ENCODE results near the gene CHD9. TPM values are rescaled to one million over a fixed set of nuclear protein-coding genes. Genes with fewer than 3 reads are reported as not detected.

The CHD9 gene
- total RNA-seq, 4 donors from 2014 or later = 24.5 to 84.0 (median 48.2) TPM

DNA sequence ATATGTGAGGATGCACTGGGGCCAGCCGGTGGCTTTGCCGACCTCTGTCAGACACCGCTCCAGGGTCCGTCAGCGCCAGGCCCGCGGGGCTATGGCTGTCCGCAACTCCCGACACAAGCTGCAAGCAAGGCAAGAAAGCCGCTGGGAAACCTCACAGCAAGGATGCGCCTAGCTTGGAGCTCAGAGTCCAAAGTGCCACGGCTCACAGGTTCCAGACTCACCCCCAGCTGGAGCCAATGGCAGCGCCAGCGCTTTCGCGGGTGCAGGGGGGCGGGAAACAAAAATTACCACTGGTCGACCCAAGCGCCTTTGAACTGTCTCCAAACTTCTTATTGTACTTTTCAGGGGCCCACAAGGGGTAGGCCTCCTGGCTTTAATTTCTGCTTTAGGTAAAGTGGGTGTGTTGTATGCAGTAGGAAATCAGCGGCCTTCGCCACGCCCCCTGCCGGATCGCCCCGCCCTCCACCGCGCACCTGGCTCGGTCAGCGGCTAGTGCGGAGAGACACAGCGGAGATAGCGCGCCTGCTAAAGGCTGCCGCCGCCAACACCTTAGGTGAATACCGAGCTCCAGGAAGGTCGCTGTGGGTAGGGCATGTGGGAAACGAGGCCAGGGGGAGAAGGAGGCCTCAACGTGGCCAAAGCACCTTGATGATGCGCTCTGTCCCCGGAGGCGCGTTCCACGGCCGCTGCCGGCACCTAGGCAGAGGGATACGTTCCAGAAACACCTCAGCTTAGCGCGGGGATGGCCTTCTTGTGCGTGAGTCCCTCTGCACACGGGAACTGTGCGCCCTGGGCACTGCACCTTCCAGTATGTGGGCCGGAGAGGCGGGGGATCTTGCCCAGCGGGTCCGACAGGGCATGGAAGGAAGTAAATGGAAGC is 318.4 kb downstream of the CHD9 start:
- Histone ChIP-seq H3K27me3 (peaks cover 21 to 31% (median 24%) of the 10 kb centered on the region in 3 donors), H3K27ac (no peak overlapping the region), H3K4me1 (no peaks in the 10 kb centered on the region), H3K9me3 (no peaks in the 10 kb centered on the region), H3K36me3 (no peaks in the 10 kb centered on the region), H3K4me3 (peak overlapping the region in 2 of 4 donors; percentile 0 to 27)
- in situ Hi-C loops (cut with MboI; ENCODE audit: low sequenced_read_pairs in 4 of 4) (no loop called here), intact Hi-C loops (cut with DNase I; ENCODE audit: low total_unique reads) (no loop called here)
- DNase-seq (no peak), ATAC-seq (no peak)
- TF ChIP-seq, protein P1, sequence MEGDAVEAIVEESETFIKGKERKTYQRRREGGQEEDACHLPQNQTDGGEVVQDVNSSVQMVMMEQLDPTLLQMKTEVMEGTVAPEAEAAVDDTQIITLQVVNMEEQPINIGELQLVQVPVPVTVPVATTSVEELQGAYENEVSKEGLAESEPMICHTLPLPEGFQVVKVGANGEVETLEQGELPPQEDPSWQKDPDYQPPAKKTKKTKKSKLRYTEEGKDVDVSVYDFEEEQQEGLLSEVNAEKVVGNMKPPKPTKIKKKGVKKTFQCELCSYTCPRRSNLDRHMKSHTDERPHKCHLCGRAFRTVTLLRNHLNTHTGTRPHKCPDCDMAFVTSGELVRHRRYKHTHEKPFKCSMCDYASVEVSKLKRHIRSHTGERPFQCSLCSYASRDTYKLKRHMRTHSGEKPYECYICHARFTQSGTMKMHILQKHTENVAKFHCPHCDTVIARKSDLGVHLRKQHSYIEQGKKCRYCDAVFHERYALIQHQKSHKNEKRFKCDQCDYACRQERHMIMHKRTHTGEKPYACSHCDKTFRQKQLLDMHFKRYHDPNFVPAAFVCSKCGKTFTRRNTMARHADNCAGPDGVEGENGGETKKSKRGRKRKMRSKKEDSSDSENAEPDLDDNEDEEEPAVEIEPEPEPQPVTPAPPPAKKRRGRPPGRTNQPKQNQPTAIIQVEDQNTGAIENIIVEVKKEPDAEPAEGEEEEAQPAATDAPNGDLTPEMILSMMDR (IDR thresholded peaks at IDR 0.05 in 4 of 5, conservative IDR thresholded peaks at IDR 0.05 in 1 of 5) = no peak
- no peak for TF ChIP-seq POLR2A (IDR thresholded peaks at IDR 0.05)

DNA sequence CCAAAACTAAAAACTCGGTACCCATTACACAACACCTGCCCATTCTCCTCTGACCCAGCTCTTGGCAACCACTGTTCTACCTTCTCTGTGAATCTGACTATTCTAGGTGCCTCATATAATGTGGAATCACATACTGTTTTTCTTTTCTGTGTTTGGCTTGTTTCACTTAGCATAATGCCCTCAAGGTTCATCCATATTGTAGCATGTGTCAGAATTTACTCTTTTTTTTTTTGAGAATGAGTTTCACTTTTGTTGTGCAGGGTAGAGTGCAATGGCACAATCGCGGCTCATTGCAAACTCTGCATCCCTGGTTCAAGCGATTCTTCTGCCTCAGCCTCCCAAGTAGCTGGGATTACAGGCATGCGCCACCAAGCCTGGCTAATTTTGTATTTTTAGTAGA is 320.0 kb downstream of the CHD9 start:
- no peak overlapping the region for H3K27ac ChIP-seq
- peaks cover 21 to 31% (median 22%) of the 10 kb centered on the region in 3 donors for H3K27me3 ChIP-seq
- TF ChIP-seq, protein P1 (IDR thresholded peaks at IDR 0.05 in 4 of 5, conservative IDR thresholded peaks at IDR 0.05 in 1 of 5) = no peak
- no peak for TF ChIP-seq POLR2A (IDR thresholded peaks at IDR 0.05)
- no peak for DNase-seq
- H3K9me3 ChIP-seq = no peaks in the 10 kb centered on the region
- H3K4me3 ChIP-seq = no peak overlapping the region
- H3K4me1 ChIP-seq = no peaks in the 10 kb centered on the region
- H3K36me3 ChIP-seq = no peaks in the 10 kb centered on the region
- ATAC-seq = no peak
- intact Hi-C loops (cut with DNase I; ENCODE audit: low total_unique reads) = no loop called here
- in situ Hi-C loops (cut with MboI; ENCODE audit: low sequenced_read_pairs in 4 of 4) = no loop called here

DNA sequence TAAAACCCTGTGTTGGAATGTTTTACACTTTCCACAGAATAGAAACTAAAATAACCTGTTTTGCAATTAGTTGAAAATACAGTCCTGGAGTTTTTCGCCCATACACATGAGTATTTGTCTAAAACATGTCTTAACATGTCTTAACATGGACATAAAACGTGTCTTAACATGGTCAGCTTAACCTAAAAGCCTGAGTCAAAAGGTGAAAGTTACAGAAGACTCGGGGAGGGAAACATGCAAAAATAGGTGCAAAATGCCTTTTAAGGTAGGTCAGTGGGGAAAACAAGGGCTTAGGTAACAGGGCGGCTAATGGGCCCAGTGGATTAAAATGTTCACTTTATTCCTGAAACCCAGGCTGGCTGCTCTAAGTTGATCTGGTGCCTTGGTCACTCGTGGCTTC is 323.3 kb downstream of the CHD9 start:
- Histone ChIP-seq H3K27ac (no peak overlapping the region), H3K27me3 (peaks cover 13 to 26% (median 17%) of the 10 kb centered on the region in 3 donors), H3K4me3 (no peak overlapping the region), H3K9me3 (no peaks in the 10 kb centered on the region), H3K4me1 (no peaks in the 10 kb centered on the region), H3K36me3 (no peaks in the 10 kb centered on the region)
- ATAC-seq (no peak), DNase-seq (no peak)
- in situ Hi-C loops (cut with MboI; ENCODE audit: low sequenced_read_pairs in 4 of 4) = no loop called here
- intact Hi-C loops (cut with DNase I; ENCODE audit: low total_unique reads) = no loop called here
- TF ChIP-seq, protein P1 (IDR thresholded peaks at IDR 0.05 in 4 of 5, conservative IDR thresholded peaks at IDR 0.05 in 1 of 5) = no peak
- no peak for TF ChIP-seq POLR2A (IDR thresholded peaks at IDR 0.05)

Other genes with a start within 250 kb of the CHD9 start
- under 1 TPM in 2 of 4 donors, not detected in 2; 0.13 to 0.72 TPM for gene CHD9NB, start 2.1 kb upstream of the CHD9 start, total RNA-seq

Measured in gastrocnemius medialis (tissue), 4 donors.